Measurements from ENCODE around the gene SRP9. TPM values are rescaled to one million over a fixed set of nuclear protein-coding genes. Genes with fewer than 3 reads are reported as not detected.

Gene SRP9
- total RNA-seq (2022; extraction: Qiagen RNA extraction; ENCODE audit: low read depth): 230 to 340 TPM (median 261 TPM) in 5 replicates

GRCh38 chr1:225777583-225778336 lies at the start of gene SRP9:
Gene SRP9, plus strand, starts transcription at chr1:225777826. Its CDS starts 115 bp downstream, at chr1:225777941.

GRCh38 chr1:225809842-225810578 lies 32.4 kb downstream of the SRP9 start, which contains the start of gene EPHX1:
Gene EPHX1, plus strand, starts transcription at chr1:225810124. Its CDS starts 18,606 bp downstream, at chr1:225828730.

Other genes with a start within 250 kb of the SRP9 start
- gene ENAH, start 124.7 kb upstream of the SRP9 start, total RNA-seq (2022; extraction: Qiagen RNA extraction; ENCODE audit: low read depth): 75.4 to 108 TPM (median 95.6 TPM) in 5 replicates
- gene EPHX1, start 32.3 kb downstream of the SRP9 start, total RNA-seq (2022; extraction: Qiagen RNA extraction; ENCODE audit: low read depth): 210 to 252 TPM (median 236 TPM) in 5 replicates
- 4.5 to 7.5 TPM (median 5.9 TPM) in 5 replicates for gene TMEM63A, start 104.6 kb downstream of the SRP9 start, total RNA-seq (2022; extraction: Qiagen RNA extraction; ENCODE audit: low read depth)
- 0.11 to 0.38 TPM (median 0.30 TPM) in 5 replicates for gene LEFTY1, start 111.3 kb downstream of the SRP9 start, total RNA-seq (2022; extraction: Qiagen RNA extraction; ENCODE audit: low read depth)
- gene PYCR2, start 146.4 kb downstream of the SRP9 start, total RNA-seq (2022; extraction: Qiagen RNA extraction; ENCODE audit: low read depth): 43.9 to 61.2 TPM (median 56.3 TPM) in 5 replicates
- 0.09 to 0.32 TPM (median 0.19 TPM) in 3 of 5 replicates, not detected in the others for gene LEFTY2, start 163.4 kb downstream of the SRP9 start, total RNA-seq (2022; extraction: Qiagen RNA extraction; ENCODE audit: low read depth)
- gene SDE2, start 221.5 kb downstream of the SRP9 start, total RNA-seq (2022; extraction: Qiagen RNA extraction; ENCODE audit: low read depth): 7.9 to 11.0 TPM (median 9.9 TPM) in 5 replicates

Measured in A549 treated with DMSO at 1 μM for 4 hours (cell line).